HG03460 (cell line): ENCODE measurements around the gene PPP1R15B.

Experiments used
- ATAC-seq: cut with Tn5 transposase; IDR thresholded peaks from one replicate; pipeline ENCODE4 v1.9.1; 2021; ENCODE audit not compliant: unreplicated experiment

PPP1R15B gene

DNA sequence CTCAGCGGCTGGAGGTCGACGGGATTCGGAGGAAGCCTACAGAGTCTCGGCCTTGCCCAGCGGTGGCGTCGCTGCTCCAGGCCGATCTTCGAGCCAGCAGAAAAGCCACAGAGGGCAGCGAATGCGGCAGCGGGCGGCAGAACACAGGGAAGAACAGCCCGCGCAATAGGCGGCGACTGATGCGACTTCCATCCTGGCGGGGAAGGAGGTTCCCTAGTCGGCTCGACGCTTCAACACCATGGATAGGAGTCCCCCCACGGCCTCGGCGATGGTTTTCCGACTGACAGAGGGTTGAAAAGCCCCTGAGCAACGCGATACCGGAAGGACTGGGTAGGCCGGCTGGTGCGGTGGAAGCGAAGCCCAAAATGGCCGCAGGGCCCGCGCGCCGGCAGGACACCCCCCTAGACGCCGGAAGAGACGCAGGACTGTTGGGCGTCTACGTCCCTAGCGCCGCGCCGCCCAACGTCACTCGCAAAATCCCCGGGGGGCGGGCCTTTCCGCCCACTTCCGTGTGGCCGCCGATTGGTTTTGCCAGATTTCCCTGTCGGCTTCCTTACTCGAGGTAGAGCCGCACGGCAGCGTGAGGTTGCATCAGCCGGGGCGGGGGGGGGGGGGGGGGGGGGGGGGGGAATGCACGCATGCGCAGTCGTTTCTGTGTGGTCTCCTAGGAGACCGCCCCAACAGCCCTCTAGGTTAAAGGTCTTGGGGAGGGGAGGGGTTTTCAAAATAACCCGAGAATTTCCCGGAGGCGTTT, at the start of gene PPP1R15B:
Gene PPP1R15B, minus strand, starts transcription at position 367 of the 754 bp plus-strand sequence. CDS start 406 bp downstream, outside the sequence.
- ATAC-seq: peak; percentile 84

DNA sequence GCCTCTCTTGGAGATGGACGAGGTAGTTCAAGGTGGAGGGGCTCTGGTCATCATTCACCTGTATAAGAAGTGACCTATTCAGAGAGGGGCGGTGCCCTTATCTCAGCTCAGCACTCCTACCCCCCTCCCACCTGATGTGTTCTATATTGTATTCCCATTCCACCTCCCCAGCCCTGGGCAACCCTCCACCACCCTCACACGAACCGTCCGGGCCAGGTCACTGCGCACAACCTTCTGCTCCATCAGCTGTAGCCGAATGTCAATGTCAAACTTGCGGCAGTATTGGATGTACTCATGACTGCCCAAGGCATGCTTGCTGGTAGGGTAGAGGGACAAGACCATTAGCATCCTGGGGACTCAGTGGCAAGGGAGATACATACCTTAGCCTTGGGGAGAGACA, 48.7 kb upstream of the PPP1R15B start:
- ATAC-seq: no peak

DNA sequence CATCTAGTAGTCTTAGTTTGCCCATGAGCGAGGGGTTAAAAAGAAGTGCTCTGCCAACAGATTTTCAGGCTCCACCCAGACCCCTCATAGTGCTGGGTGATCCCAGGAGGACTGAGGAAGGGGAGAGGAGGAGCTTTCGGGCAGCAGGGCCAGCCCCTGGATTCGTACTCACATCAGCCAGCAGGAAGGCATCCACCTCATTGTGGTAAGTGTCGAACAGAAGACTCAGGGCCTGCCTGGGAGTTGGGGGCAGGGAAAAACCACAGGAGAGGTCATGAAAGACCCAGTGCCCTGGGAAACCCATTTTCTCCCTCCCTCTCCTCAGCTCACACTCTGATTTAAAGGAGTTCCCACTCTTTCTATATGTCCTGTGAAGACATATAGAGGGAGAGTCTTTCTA, 48.1 kb upstream of the PPP1R15B start:
- no peak for ATAC-seq

DNA sequence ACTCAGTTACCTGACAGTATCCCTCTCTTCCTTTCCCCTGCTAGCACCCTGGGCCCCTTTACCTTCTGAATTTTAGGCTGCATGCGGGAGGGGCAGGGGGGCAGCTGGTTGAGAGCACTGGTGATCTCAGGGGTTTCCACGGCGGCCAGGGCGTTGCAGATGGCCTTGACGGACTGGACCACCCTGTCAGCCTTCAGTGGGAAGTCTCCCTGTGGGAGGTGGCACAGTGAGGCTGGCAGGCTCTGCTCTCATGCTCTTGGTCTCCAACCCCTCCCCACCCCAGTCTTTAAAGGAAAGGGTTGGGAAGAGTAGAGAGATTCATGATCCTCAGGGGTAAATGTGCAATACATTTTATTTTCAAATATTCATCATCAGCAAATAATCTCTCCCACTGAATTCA, 46.0 kb upstream of the PPP1R15B start:
- no peak for ATAC-seq

- no peak for ATAC-seq
These were observed 45.3 kb upstream of the PPP1R15B start for GRCh38 chr1:204456826-204457442.

GRCh38 chr1:204455831-204456145, 44.2 kb upstream of the PPP1R15B start:
- ATAC-seq: no peak

- ATAC-seq: no peak
These were observed 43.6 kb upstream of the PPP1R15B start for GRCh38 chr1:204455063-204455830.

DNA sequence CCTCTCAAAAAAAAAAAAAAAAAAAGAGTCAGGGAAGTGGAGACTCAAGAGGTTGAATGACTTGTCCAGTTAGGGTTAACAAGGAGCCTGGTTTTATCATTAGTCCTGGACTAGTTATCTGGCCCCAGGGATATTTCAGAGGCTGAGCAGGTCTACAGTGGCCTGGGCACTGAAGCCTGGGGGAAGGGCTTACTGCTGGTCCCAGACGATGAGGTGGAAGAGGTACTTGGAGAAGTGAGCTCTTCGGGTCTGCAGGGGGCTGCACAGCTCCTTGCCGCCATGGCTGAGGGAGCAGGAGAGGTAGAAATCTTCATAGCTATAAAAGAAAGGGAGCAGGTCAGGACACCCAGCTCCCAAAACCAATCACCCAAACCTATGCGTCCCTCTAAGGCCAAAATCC, 42.9 kb upstream of the PPP1R15B start:
- no peak for ATAC-seq

GRCh38 chr1:204453141-204453772, 41.6 kb upstream of the PPP1R15B start:
- ATAC-seq: peak; percentile 75

DNA sequence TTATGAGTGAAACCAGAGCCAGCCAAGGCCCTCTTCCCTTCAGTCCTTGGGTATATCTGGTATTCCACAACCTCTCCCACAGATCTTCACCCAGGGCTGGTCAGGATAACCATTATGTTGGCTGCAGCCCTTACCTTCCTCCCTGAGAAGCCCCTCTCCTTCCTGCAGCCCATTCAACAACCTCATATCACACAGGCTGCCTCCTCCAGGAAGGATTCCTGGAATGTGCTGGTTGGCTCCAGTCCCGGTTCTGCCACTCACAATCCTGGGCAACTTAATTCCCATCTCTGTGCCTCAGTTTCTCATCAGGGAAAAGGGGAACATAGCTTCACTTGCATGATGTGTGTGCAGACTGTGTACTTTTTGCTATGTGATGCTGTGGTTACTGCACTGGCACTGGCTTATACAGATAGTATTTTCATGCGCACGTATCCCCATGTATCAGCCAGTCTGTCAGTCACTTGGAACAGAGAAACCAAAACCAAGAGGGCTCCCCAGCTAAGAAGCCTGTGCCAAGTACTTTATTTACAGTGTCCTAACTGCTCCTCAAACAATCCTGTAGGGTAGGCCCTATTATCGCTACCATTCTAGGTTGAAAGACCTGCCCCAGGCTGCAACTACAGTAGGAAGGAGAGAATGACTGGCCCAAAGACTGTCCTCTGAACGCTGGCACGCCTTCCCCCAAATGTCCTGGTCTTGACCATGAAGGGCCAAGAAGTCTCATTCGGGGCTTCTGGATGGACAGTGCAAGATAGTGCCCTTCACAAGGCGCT, 39.9 kb upstream of the PPP1R15B start:
- no peak for ATAC-seq

- no peak for ATAC-seq
These were observed 39.0 kb upstream of the PPP1R15B start for GRCh38 chr1:204450461-204451257.

DNA sequence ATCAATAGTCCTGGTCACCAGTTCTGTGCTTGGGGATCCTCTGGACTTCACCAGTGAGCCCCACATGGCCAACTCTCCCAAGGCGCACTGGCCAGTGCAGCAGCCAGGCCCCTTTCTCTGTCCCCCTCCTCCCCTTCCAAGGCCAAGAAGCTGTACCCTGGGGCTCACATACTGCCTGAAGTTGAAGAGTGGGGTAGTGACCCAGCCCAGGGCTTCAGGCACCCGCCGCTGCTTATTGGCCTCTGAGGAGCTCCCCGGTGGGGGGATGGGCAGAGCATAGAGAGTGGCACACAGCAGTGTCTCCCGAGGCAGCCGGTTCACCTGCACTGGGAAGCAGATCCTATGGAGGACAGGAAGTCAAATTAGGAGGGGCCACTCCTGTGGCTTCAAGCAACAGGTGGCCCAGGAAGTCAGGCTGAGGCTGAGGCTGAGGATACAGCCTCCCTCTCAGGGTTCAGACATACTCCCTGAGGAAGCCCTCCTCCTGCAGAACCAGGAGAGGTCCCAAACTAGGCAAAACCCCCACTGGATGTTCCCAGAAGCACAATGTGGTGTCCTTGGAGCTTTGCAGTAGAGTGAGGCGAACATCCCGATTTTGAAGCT, 38.2 kb upstream of the PPP1R15B start:
- no peak for ATAC-seq

DNA sequence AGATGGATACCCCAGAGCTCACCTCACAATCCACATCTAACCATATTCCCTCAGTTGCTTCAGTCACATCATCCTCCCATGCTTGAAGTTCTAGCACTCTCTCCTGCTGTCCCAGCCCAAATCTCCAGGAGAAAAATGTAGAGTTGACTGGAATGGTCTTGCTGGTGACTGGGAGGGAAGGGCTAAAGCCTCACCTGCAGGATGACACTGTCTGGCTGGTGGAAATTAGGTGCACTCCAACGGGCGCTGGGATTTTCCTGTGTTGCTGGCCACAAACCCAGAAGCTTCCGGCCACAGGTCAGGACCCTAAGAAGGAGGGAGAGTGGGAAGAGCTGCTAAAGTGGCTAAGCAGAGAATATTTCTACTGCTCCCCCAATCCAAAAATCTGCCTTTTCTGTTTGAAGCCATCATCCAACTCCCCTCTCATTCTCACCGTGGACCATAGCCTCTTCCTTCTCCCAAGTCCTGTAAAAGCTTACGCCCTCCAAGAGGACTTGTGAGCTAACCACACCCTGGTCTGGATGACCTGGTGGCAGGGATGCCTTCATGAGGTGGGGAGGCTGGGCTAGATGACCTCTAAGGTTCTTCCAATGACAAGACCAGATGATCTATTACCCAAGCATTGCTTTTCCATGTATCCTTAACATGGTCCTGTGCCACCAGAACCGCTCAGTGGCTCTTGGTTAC, 37.5 kb upstream of the PPP1R15B start:
- no peak for ATAC-seq

GRCh38 chr1:204448344-204448964, 36.8 kb upstream of the PPP1R15B start:
- no peak for ATAC-seq

DNA sequence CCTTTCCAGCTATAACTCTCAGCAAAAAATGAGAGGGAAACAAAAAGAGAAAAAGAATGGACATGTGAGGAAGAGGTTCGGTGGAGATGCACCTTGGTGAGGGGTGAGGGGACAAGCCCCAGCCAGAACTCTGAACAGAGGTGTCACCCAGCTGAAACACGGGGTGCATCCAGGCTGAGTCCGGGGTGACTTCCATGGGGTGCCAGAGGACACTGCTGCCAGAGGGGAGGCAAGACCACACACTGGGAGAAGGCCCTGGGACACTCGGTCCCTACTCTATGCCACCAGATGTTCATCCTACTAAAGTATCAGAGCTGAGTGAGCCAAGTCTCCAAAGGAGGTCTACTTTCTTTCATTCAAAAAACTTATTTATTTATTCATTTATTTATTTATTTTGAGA, 36.1 kb upstream of the PPP1R15B start:
- no peak for ATAC-seq

DNA sequence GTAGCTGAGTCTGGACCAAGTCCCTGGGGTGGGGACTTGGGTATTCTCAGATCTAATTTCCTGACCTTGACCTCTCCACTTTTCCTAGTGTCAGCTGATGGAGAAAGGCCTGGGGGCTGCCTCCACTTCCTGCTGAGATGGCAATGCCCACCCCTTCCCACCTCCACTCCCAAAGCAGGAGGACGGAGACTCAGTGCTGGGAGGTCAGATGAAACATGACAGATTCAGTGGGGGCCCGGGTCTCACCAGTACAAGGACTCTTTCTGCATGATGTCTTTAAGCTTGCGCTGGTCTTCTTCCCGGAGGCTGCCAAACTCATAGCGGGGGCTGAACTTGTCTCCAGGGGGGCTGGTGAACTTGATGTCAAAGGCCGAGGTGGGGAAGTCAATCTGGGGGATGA, 35.6 kb upstream of the PPP1R15B start:
- no peak for ATAC-seq

GRCh38 chr1:204446413-204447111, 34.9 kb upstream of the PPP1R15B start:
- peak; percentile 70 for ATAC-seq

GRCh38 chr1:204445860-204446412, 34.3 kb upstream of the PPP1R15B start:
- no peak for ATAC-seq
